Measurements from ENCODE around the gene CLTCL1. TPM values are rescaled to one million over a fixed set of nuclear protein-coding genes. Genes with fewer than 3 reads are reported as not detected.

Gene CLTCL1
- total RNA-seq, 1 donor from 2014 or later, result 5.4 TPM

DNA sequence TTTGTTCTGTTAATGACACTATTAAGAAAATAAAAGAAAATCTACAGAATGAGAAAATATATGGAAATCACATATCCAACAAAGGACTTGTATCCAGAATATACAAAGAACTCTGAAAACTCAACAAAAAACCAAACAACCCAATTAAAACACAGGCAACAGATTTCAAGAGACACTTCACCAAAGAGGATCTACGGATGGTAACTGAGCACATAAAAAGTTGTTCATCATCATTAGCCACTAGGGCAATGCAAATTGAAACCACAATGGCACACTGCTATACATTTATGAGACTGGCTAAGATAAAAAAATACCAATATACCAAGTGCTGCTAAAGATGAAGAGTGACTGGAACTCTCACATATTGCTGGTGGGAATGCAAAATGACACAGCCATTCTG is 78.5 kb downstream of the CLTCL1 start:
- Histone ChIP-seq H3K27me3 (no peaks in the 10 kb centered on the region), H3K9me3 (no peaks in the 10 kb centered on the region), H3K27ac (no peak overlapping the region), H3K4me1 (no peaks in the 10 kb centered on the region), H3K4me3 (no peak overlapping the region), H3K36me3 (peaks cover 0 to 11% of the 10 kb centered on the region in 2 donors)
- intact Hi-C loops (cut with DNase I), result no loop called here
- TF ChIP-seq POLR2AphosphoS5 (IDR thresholded peaks at IDR 0.05; ENCODE audit: insufficient read depth in 1 of 2, low read depth in 1 of 2) (no peak), POLR2A (IDR thresholded peaks at IDR 0.05) (no peak)
- TF ChIP-seq, protein P1, sequence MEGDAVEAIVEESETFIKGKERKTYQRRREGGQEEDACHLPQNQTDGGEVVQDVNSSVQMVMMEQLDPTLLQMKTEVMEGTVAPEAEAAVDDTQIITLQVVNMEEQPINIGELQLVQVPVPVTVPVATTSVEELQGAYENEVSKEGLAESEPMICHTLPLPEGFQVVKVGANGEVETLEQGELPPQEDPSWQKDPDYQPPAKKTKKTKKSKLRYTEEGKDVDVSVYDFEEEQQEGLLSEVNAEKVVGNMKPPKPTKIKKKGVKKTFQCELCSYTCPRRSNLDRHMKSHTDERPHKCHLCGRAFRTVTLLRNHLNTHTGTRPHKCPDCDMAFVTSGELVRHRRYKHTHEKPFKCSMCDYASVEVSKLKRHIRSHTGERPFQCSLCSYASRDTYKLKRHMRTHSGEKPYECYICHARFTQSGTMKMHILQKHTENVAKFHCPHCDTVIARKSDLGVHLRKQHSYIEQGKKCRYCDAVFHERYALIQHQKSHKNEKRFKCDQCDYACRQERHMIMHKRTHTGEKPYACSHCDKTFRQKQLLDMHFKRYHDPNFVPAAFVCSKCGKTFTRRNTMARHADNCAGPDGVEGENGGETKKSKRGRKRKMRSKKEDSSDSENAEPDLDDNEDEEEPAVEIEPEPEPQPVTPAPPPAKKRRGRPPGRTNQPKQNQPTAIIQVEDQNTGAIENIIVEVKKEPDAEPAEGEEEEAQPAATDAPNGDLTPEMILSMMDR (IDR thresholded peaks at IDR 0.05), result no peak
- no peak for DNase-seq (ENCODE audit: extremely low spot score in 2 of 2)

DNA sequence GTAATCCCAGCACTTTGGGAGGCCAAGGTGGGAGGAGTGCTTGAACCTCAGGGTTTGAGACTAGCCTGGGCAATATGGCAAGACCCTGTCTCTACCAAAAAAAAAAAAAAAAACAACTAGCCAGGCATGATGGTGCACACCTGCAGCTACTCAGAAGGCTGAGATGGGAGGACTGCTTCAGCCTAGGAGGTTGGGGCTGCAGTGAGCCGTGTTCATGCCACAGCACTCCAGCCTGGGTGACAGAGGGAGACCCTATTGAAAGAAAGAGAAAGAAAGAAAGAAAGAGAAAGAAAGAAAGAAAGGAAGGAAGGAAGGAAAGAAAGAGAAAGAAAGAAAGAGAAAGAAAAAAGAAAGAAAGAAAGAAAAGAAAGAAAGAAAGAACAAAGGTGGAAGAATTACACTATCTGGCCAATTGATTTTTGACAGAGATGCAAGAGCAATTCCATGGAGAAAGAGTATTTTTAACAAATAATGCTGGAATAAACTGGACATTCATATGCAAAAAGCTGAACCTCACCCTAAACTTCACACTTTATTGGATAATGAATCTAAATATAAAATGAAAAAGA is 79.1 kb downstream of the CLTCL1 start:
- H3K27me3 ChIP-seq, result no peaks in the 10 kb centered on the region
- TF ChIP-seq, protein P1 (IDR thresholded peaks at IDR 0.05), result no peak
- no peak for TF ChIP-seq POLR2AphosphoS5 (IDR thresholded peaks at IDR 0.05; ENCODE audit: insufficient read depth in 1 of 2, low read depth in 1 of 2)
- TF ChIP-seq POLR2A (IDR thresholded peaks at IDR 0.05), result no peak
- no peak overlapping the region for H3K4me3 ChIP-seq
- intact Hi-C loops (cut with DNase I), result no loop called here
- no peak overlapping the region for H3K27ac ChIP-seq
- H3K4me1 ChIP-seq, result no peaks in the 10 kb centered on the region
- no peak for DNase-seq (ENCODE audit: extremely low spot score in 2 of 2)
- no peaks in the 10 kb centered on the region for H3K9me3 ChIP-seq
- H3K36me3 ChIP-seq, result peaks cover 0 to 11% of the 10 kb centered on the region in 2 donors

GRCh38 chr22:19210188-19210587 is 81.3 kb downstream of the CLTCL1 start:
- no peak overlapping the region for H3K27ac ChIP-seq
- H3K27me3 ChIP-seq, result no peaks in the 10 kb centered on the region
- peaks cover 0 to 5% of the 10 kb centered on the region in 2 donors for H3K36me3 ChIP-seq
- no peaks in the 10 kb centered on the region for H3K4me1 ChIP-seq
- no peak for TF ChIP-seq POLR2A (IDR thresholded peaks at IDR 0.05)
- TF ChIP-seq, protein P1 (IDR thresholded peaks at IDR 0.05), result no peak
- intact Hi-C loops (cut with DNase I), result no loop called here
- no peak for DNase-seq (ENCODE audit: extremely low spot score in 2 of 2)
- H3K9me3 ChIP-seq, result no peaks in the 10 kb centered on the region
- H3K4me3 ChIP-seq, result no peak overlapping the region

- no peak for DNase-seq (ENCODE audit: extremely low spot score in 2 of 2)
- no peaks in the 10 kb centered on the region for H3K4me1 ChIP-seq
- H3K36me3 ChIP-seq, result peaks cover 0 to 5% of the 10 kb centered on the region in 2 donors
- intact Hi-C loops (cut with DNase I), result no loop called here
- H3K27me3 ChIP-seq, result no peaks in the 10 kb centered on the region
- H3K4me3 ChIP-seq, result no peak overlapping the region
- H3K9me3 ChIP-seq, result no peaks in the 10 kb centered on the region
- H3K27ac ChIP-seq, result no peak overlapping the region
- TF ChIP-seq, protein P1 (IDR thresholded peaks at IDR 0.05), result no peak
- no peak for TF ChIP-seq POLR2A (IDR thresholded peaks at IDR 0.05)
- TF ChIP-seq POLR2AphosphoS5 (IDR thresholded peaks at IDR 0.05; ENCODE audit: insufficient read depth in 1 of 2, low read depth in 1 of 2), result no peak
Measured at GRCh38 chr22:19208287-19208847, 83.2 kb downstream of the CLTCL1 start.

DNA sequence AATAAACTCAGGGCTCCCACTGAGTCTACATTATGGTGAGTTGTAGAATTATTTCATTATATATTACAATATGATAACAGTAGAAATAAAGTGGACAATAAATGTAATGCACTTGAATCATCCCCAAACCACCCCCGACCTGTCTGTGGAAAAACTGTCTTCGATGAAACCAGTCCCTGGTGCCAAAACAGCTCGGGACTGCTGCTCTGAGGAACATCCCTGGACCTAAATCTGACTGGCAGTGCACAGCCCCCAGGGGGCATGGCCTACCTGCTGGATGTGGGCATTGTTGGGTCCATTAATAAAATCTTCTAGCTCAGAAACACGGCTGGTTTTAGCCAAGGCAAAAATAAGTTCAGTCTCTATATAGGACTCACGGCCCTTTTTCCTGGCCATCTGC is 83.6 kb downstream of the CLTCL1 start:
- no peaks in the 10 kb centered on the region for H3K4me1 ChIP-seq
- no peak overlapping the region for H3K27ac ChIP-seq
- H3K27me3 ChIP-seq, result no peaks in the 10 kb centered on the region
- no peak for DNase-seq (ENCODE audit: extremely low spot score in 2 of 2)
- H3K36me3 ChIP-seq, result peaks cover 0 to 5% of the 10 kb centered on the region in 2 donors
- TF ChIP-seq, protein P1 (IDR thresholded peaks at IDR 0.05), result no peak
- TF ChIP-seq POLR2A (IDR thresholded peaks at IDR 0.05) (no peak), POLR2AphosphoS5 (IDR thresholded peaks at IDR 0.05; ENCODE audit: insufficient read depth in 1 of 2, low read depth in 1 of 2) (no peak)
- H3K9me3 ChIP-seq, result no peaks in the 10 kb centered on the region
- intact Hi-C loops (cut with DNase I), result no loop called here
- H3K4me3 ChIP-seq, result no peak overlapping the region
